GM21723 (cell line): ENCODE data around the gene WDR46.

ENCODE experiments used
- ATAC-seq: cut with Tn5 transposase; IDR thresholded peaks from one replicate; pipeline ENCODE4 v1.9.1; 2021; ENCODE audit warnings: mild to moderate bottlenecking, moderate library complexity; ENCODE audit not compliant: unreplicated experiment

The WDR46 gene

GRCh38 chr6:33288921-33289783 lies at the start of gene WDR46, which contains the start of gene PFDN6:
TSS of gene WDR46 (minus strand) at chr6:33289239. CDS start at chr6:33289170, 69 bp downstream.
TSS of gene PFDN6 (plus strand) at chr6:33289601. CDS start at chr6:33289857, 256 bp downstream.
- ATAC-seq: peak; percentile 79

- ATAC-seq: no peak
Measured at GRCh38 chr6:33336495-33336894, 47.5 kb upstream of the WDR46 start.

GRCh38 chr6:33335916-33336315 lies 46.9 kb upstream of the WDR46 start:
- ATAC-seq: no peak

GRCh38 chr6:33333666-33334065 lies 44.6 kb upstream of the WDR46 start:
- no peak for ATAC-seq

- no peak for ATAC-seq
Measured at GRCh38 chr6:33330736-33331135, 41.7 kb upstream of the WDR46 start.

- ATAC-seq: no peak
Measured at GRCh38 chr6:33329058-33329457, 40.0 kb upstream of the WDR46 start.

- no peak for ATAC-seq
Measured at GRCh38 chr6:33324125-33324524, 35.1 kb upstream of the WDR46 start.

GRCh38 chr6:33323623-33323948 lies 34.5 kb upstream of the WDR46 start:
- no peak for ATAC-seq

- no peak for ATAC-seq
Measured at GRCh38 chr6:33321227-33321626, 32.2 kb upstream of the WDR46 start.

- no peak for ATAC-seq
Measured at GRCh38 chr6:33320315-33321181, 31.5 kb upstream of the WDR46 start.

GRCh38 chr6:33319939-33320314 lies 30.9 kb upstream of the WDR46 start:
- ATAC-seq: no peak

- no peak for ATAC-seq
Measured at GRCh38 chr6:33318426-33319073, 29.5 kb upstream of the WDR46 start.

GRCh38 chr6:33317669-33318425 lies 28.8 kb upstream of the WDR46 start, which contains the start of gene ZBTB22:
TSS of gene ZBTB22 (minus strand) at chr6:33317744. CDS start at chr6:33316916, 828 bp downstream.
- ATAC-seq: peak; percentile 39

- no peak for ATAC-seq
Measured at GRCh38 chr6:33317419-33317668, 28.3 kb upstream of the WDR46 start.

GRCh38 chr6:33316603-33317418 lies 27.8 kb upstream of the WDR46 start:
- no peak for ATAC-seq

- no peak for ATAC-seq
Measured at GRCh38 chr6:33315793-33316602, 27.0 kb upstream of the WDR46 start.

GRCh38 chr6:33314943-33315792 lies 26.1 kb upstream of the WDR46 start:
- no peak for ATAC-seq

GRCh38 chr6:33314515-33314942 lies 25.5 kb upstream of the WDR46 start:
- ATAC-seq: no peak
